ENCODE data around the gene UGT1A1. TPM values are rescaled to one million over a fixed set of nuclear protein-coding genes. Genes with fewer than 3 reads are reported as not detected.

Gene UGT1A1
- total and polyA plus RNA-seq, 2 of the 13 experiments (the other 11 are each of a cell fraction or from before 2014, with no cell fraction given) = 0.69 to 0.75 TPM

GRCh38 chr2:233745073-233745755, 14.9 kb upstream of the UGT1A1 start (continued):
- TF ChIP-seq ZUFSP (CRISPR knock-in tag; IDR thresholded peaks at IDR 0.05; ENCODE audit: borderline replicate concordance) (no peak), ZBTB21 (CRISPR knock-in tag; IDR thresholded peaks at IDR 0.05) (peak; percentile 82), HDAC6 (IDR thresholded peaks at IDR 0.05; ENCODE audit: low read depth, low read length) (no peak), ZSCAN29 (CRISPR knock-in tag; conservative IDR thresholded peaks at IDR 0.05) (peak; percentile 75), ZMAT3 (CRISPR knock-in tag; conservative IDR thresholded peaks at IDR 0.05) (peak; percentile 78), MIER2 (CRISPR knock-in tag; IDR thresholded peaks at IDR 0.05) (peak; percentile 87), ZNF12 (CRISPR knock-in tag; IDR thresholded peaks at IDR 0.05) (peak; percentile 74), ZNF850 (CRISPR knock-in tag; conservative IDR thresholded peaks at IDR 0.05) (0 out of 2 replicates have a peak, but pooled peaks have one; percentile 29), ZBTB1 (CRISPR knock-in tag; IDR thresholded peaks at IDR 0.05; ENCODE audit: borderline replicate concordance) (no peak), KLF15 (CRISPR knock-in tag; IDR thresholded peaks at IDR 0.05; ENCODE audit: borderline replicate concordance) (no peak), FOXA3 (CRISPR knock-in tag; IDR thresholded peaks at IDR 0.05) (peak; percentile 97), ZNF33A (CRISPR knock-in tag; IDR thresholded peaks at IDR 0.05; ENCODE audit: borderline replicate concordance) (no peak), RCOR2 (CRISPR knock-in tag; IDR thresholded peaks at IDR 0.05) (peak; percentile 96), DMAP1 (CRISPR knock-in tag; IDR thresholded peaks at IDR 0.05) (0 out of 2 replicates have a peak, but pooled peaks have one; percentile 49), ZNF230 (CRISPR knock-in tag; IDR thresholded peaks at IDR 0.05) (0 out of 2 replicates have a peak, but pooled peaks have one; percentile 39), MEIS1 (CRISPR knock-in tag; IDR thresholded peaks at IDR 0.05; ENCODE audit: borderline replicate concordance) (peak; percentile 85; the same call in 1 of the 2 replicates), ZFP91 (CRISPR knock-in tag; IDR thresholded peaks at IDR 0.05; ENCODE audit: borderline replicate concordance) (no peak), ZZZ3 (CRISPR knock-in tag; IDR thresholded peaks at IDR 0.05; ENCODE audit: borderline replicate concordance) (no peak), ZBTB14 (CRISPR knock-in tag; IDR thresholded peaks at IDR 0.05) (no peak), ZNF354B (CRISPR knock-in tag; IDR thresholded peaks at IDR 0.05) (no peak), ZNF550 (CRISPR knock-in tag; IDR thresholded peaks at IDR 0.05; ENCODE audit: borderline replicate concordance) (no peak)
- TF ChIP-seq, protein P1, sequence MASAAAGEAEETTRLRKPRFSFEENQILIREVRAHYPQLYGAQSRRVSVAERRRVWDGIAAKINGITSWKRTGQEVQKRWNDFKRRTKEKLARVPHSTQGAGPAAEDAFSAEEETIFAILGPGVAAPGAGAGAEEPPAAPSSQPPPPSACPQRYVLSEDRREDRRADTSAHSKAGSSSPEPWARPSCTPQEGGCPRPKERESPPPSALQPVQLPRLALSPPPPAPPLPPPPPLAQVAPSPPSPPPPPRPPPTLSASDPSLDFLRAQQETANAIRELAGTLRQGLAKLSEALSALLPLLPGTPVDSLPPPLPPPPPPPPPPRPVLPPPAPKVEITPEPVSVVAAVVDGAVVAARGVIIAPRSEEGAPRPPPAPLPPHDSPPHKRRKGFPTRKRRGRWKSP (CRISPR knock-in tag; IDR thresholded peaks at IDR 0.05) = 0 out of 2 replicates have a peak, but pooled peaks have one; percentile 46
- TF ChIP-seq, protein P2, sequence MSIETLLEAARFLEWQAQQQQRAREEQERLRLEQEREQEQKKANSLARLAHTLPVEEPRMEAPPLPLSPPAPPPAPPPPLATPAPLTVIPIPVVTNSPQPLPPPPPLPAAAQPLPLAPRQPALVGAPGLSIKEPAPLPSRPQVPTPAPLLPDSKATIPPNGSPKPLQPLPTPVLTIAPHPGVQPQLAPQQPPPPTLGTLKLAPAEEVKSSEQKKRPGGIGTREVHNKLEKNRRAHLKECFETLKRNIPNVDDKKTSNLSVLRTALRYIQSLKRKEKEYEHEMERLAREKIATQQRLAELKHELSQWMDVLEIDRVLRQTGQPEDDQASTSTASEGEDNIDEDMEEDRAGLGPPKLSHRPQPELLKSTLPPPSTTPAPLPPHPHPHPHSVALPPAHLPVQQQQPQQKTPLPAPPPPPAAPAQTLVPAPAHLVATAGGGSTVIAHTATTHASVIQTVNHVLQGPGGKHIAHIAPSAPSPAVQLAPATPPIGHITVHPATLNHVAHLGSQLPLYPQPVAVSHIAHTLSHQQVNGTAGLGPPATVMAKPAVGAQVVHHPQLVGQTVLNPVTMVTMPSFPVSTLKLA (IDR thresholded peaks at IDR 0.05) = no peak
